Adrenal gland (tissue), 12 donors: Measurements from ENCODE around the gene CCDC30. TPM values are rescaled to one million over a fixed set of nuclear protein-coding genes. Genes with fewer than 3 reads are reported as not detected.

ENCODE experiments used
- DNase-seq, 7 donors: peaks; one replicate each; pipeline ENCODE4 v3.0.0-alpha.2; 2019 to 2020
- H3K27ac ChIP-seq, 5 donors: fragments of 200-600 bp; sonication (generic) in 4 of 5; 1 replicate in 3 of 5; 2 replicates in 2 of 5; pipeline versions ENCODE4 v1.5.1 to v1.8.0; 2016 to 2020; ENCODE audit warnings: mild to moderate bottlenecking in 1 of 5
- H3K27me3 ChIP-seq: fragments of 200-600 bp; 2 replicates; pipeline ENCODE4 v1.8.0; 2021
- H3K36me3 ChIP-seq, 2 donors: fragments of 200-600 bp; replicated peaks in 1 of 2; 1 replicate in 1 of 2; 2 replicates in 1 of 2; pipeline versions ENCODE4 v1.5.1 to v1.8.0; 2018 to 2022
- H3K4me1 ChIP-seq, 2 donors: fragments of 200-600 bp; replicated peaks in 1 of 2; 1 replicate in 1 of 2; 2 replicates in 1 of 2; pipeline versions ENCODE4 v1.5.1 to v1.8.0; 2018 to 2021
- H3K4me3 ChIP-seq, 4 donors: fragments of 200-600 bp; sonication (generic) in 3 of 4; one replicate each; pipeline ENCODE4 v1.5.1; 2016 to 2018
- H3K9me3 ChIP-seq, 3 donors: fragments of 200-600 bp; sonication (generic) in 1 of 3; replicated peaks in 1 of 3; 1 replicate in 2 of 3; 2 replicates in 1 of 3; pipeline versions ENCODE4 v1.5.1 to v1.8.0; 2016 to 2021
- POLR2A ChIP-seq, 2 donors: fragments of 450-650 bp; IDR thresholded peaks; one replicate each; pipeline ENCODE4 v1.6.1; 2017; ENCODE audit warnings: antibody characterized with exemption in 2 of 2, mild to moderate bottlenecking in 2 of 2, moderate library complexity in 1 of 2
- WGBS, 4 donors: extraction: QIAGEN DNeasy Blood & Tissue Kit in 2 of 4; methylation state at CpG; one replicate each; pipeline versions ENCODE4 v1.1.5 to v1.1.7; 2013 to 2017; 5-methylcytosine and 5-hydroxymethylcytosine counted together
- intact Hi-C, 2 donors: fragments of 100-400 bp; cut with DNase I; formaldehyde crosslinking; loops; one replicate each; pipeline versions ENCODE4 v1.14.1 to v1.15.0; 2022 to 2023
- polyA plus RNA-seq, 3 donors: library from polyadenylated mRNA; stranded (reverse); fragments of 200-250 nt in 2 of 3; fragments of 350-450 nt in 1 of 3; fragmentation: Illumina TruSeq in 1 of 3; extraction: RNeasy Lipid Tissue Mini Kit (QIAGEN cat#74804) in 1 of 3; gene quantifications; one replicate each; pipeline ENCODE4 v1.2.3, GENCODE V29; 2013 to 2014
- total RNA-seq, 9 donors: library from RNA; depleted of rRNA in 4 of 9; stranded (reverse); fragments of >200 nt in 4 of 9; fragments of 120-200 nt in 1 of 9; fragmentation: NEBNext Ultra II Directional in 1 of 9; extraction: Animal tissue kit (Norgen Biotek cat#: 25700) in 1 of 9; gene quantifications; one replicate each; pipeline versions ENCODE4 v1.1.0 to v1.2.4, GENCODE V29; 2013 to 2023
- TF ChIP-seq, protein P1 (sequence below), 6 experiments: fragments of 450-650 bp in 4 of 6; fragments of 200-600 bp in 2 of 6; sonication (generic) in 1 of 6; IDR thresholded peaks; 1 replicate in 5 of 6; 2 replicates in 1 of 6; pipeline versions ENCODE4 v1.5.1 to v1.8.0; 2016 to 2021; ENCODE audit warnings: antibody characterized with exemption in 6 of 6, mild to moderate bottlenecking in 2 of 6, moderate library complexity in 1 of 6
- donor health status: healthy with polysubstance abuse.
- donor health status: Bipolar disorder and iron deficiency.
- donor health status: DM: yes; HTN: yes; CAD: no.
- donor health status: DM: no; HTN: no; CAD: no.
- donor health status: DM: no; HTN: no; CAD: no.
- donor health status: DM: yes; HTN: yes; CAD: no.

Gene CCDC30
- total and polyA plus RNA-seq, 12 donors: 1.8 to 8.3 (median 4.0) TPM

GRCh38 chr1:42639116-42639515, 176.0 kb downstream of the CCDC30 start:
- Histone ChIP-seq H3K4me1 (no peaks in the 10 kb centered on the region), H3K4me3 (no peak overlapping the region), H3K27me3 (no peaks in the 10 kb centered on the region), H3K9me3 (no peaks in the 10 kb centered on the region), H3K27ac (no peak overlapping the region), H3K36me3 (no peaks in the 10 kb centered on the region)
- intact Hi-C loops: no loop called here
- TF ChIP-seq, protein P1, sequence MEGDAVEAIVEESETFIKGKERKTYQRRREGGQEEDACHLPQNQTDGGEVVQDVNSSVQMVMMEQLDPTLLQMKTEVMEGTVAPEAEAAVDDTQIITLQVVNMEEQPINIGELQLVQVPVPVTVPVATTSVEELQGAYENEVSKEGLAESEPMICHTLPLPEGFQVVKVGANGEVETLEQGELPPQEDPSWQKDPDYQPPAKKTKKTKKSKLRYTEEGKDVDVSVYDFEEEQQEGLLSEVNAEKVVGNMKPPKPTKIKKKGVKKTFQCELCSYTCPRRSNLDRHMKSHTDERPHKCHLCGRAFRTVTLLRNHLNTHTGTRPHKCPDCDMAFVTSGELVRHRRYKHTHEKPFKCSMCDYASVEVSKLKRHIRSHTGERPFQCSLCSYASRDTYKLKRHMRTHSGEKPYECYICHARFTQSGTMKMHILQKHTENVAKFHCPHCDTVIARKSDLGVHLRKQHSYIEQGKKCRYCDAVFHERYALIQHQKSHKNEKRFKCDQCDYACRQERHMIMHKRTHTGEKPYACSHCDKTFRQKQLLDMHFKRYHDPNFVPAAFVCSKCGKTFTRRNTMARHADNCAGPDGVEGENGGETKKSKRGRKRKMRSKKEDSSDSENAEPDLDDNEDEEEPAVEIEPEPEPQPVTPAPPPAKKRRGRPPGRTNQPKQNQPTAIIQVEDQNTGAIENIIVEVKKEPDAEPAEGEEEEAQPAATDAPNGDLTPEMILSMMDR (IDR thresholded peaks at IDR 0.05): no peak
- no peak for TF ChIP-seq POLR2A (IDR thresholded peaks at IDR 0.05)
- DNase-seq: no peak

GRCh38 chr1:42646056-42646455, 183.0 kb downstream of the CCDC30 start:
- WGBS, 4 donors: 75 to 95% (median 84%) methylated on average over 2 of the region's 2 CpGs

GRCh38 chr1:42657201-42657600, 194.1 kb downstream of the CCDC30 start:
- TF ChIP-seq, protein P1 (IDR thresholded peaks at IDR 0.05): no peak
- TF ChIP-seq POLR2A (IDR thresholded peaks at IDR 0.05): no peak
- DNase-seq: no peak
- WGBS, 4 donors: 86 to 91% (median 88%) methylated on average over 5 of the region's 5 CpGs
- H3K4me1 ChIP-seq: peaks cover 5 to 15% of the 10 kb centered on the region in 2 donors
- no peaks in the 10 kb centered on the region for H3K27me3 ChIP-seq
- no peak overlapping the region for H3K27ac ChIP-seq
- peaks cover 3 to 7% of the 10 kb centered on the region in 2 donors for H3K36me3 ChIP-seq
- H3K9me3 ChIP-seq: no peaks in the 10 kb centered on the region
- H3K4me3 ChIP-seq: peak overlapping the region in 1 of 4 donors; percentile 67
- intact Hi-C loops: no loop called here

More at GRCh38 chr1:42646056-42646455, 183.0 kb downstream of the CCDC30 start:
- H3K36me3 ChIP-seq: no peaks in the 10 kb centered on the region
- H3K27me3 ChIP-seq: no peaks in the 10 kb centered on the region
- no peak for DNase-seq
- H3K4me3 ChIP-seq: no peak overlapping the region
- no peak overlapping the region for H3K27ac ChIP-seq
- no peaks in the 10 kb centered on the region for H3K4me1 ChIP-seq
- TF ChIP-seq, protein P1 (IDR thresholded peaks at IDR 0.05): no peak
- TF ChIP-seq POLR2A (IDR thresholded peaks at IDR 0.05): no peak
- no peaks in the 10 kb centered on the region for H3K9me3 ChIP-seq
- intact Hi-C loops: no loop called here

DNA sequence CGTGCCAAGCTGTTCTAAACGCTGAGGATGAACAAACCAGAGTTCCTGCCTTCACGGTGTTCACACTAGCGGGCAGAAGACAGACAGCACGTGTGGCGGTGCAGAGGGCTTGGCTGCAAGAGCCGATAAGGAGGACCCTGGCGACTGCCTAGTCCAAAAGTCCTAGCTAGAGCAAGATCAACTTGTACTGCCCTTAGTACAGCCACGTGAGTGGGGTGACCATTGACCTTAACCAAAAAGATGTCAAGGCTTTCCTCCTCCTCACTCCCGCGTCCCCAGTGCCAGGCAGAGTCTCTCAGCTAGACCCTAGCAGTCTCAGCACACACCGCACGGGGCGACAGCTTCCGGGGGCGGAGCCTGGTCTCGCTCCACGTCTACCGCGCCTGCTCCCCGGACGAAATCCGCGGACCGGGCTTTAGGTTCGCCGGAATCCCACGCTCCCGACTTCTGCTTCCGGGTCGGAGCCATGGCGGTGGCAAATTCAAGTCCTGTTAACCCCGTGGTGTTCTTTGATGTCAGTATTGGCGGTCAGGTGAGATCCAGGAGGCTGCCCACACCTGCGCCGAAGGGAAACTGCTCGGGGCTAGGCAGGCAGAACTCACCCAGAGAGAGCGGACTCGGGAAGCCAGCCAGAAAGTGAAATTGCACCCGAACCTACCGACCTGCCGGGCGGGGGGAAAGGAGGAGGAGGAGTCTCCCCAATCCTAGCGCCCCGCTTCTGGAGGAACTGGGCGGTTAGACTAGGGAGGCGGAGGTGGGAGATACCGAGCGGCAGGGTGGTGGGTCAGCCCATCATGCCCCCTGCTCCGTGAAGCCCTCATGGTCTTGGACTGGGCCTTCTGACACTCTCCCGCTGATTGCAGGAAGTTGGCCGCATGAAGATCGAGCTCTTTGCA, 195.1 kb downstream of the CCDC30 start, which contains the start of gene PPIH:
Gene PPIH, plus strand, starts transcription at position 443 of the 896 bp plus-strand sequence. Its CDS starts 24 bp downstream, at position 467.
- H3K4me3 ChIP-seq: peak within 1 kb of the TSS; percentile 41 to 85 (median 74)
- 0 to 1% (median 0%) methylated on average over 42 to 53 of the region's 53 CpGs for WGBS, 4 donors
- peak within 1 kb of the TSS; percentile 47 to 94 (median 73) for H3K27ac ChIP-seq
- peak; percentile 93 to 97 (median 96) for DNase-seq
- no peaks in the 10 kb centered on the region for H3K27me3 ChIP-seq
- H3K9me3 ChIP-seq: no peaks in the 10 kb centered on the region
- TF ChIP-seq, protein P1 (IDR thresholded peaks at IDR 0.05): peak in 5 of 6 experiments; percentile 34 to 67 (median 49)
- TF ChIP-seq POLR2A (IDR thresholded peaks at IDR 0.05): peak; percentile 42 to 63
- H3K4me1 ChIP-seq: peaks cover 5 to 15% of the 10 kb centered on the region in 2 donors
- peaks cover 0 to 7% of the 10 kb centered on the region in 2 donors for H3K36me3 ChIP-seq
- intact Hi-C loops: no loop called here
